ENCODE data around the gene CMTM2.
"Not testable (repeated sequence)": the region's sequence is repeated elsewhere in the genome, so short reads cannot be mapped to it uniquely, and the experiment has no call there.

Gene CMTM2

DNA sequence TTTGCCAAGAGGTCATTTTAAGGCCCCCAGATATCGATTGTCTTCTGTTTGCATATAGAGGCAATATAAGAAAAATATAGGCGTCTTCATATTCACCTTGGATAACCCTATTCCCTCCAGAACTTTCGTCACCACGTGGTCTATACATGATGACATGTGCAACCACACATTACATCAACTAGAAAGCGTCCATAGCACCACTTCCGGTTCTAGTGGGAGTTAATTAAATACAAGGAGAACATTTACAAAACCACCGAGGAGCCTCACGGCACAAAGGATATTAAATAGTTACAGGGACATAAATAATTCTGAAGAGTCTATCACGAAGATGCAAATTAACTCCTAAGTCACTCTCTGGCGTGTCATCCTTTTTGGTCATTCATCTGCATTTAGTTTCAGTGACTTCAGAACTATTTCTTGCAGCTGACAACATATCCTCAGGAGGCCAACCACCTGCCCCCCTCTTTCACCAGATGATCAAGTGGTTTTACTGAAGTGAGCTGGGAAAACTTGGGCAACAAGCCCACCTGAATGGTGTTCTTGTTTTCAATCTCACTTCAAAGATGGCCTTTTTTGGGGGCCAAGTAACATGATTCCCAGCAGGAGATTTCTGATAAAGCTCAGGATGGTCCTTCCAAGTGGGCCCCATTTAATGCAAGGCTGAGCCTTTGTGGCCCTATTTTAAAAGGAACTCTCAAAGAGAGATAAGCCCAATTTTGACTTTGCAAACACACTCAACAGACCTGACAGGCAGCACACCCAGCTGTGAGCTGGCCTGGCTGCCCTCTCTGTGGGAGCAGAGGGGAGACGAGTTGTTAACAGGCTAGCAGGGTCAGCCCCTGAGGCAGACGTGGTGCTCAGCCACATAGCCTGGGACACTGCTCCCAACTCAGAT is 40.5 kb downstream of the CMTM2 start:
- Mint-ChIP-seq H3K27me3 (ENCODE audit: low read depth) (no peaks in the 10 kb centered on the region), H3K4me1 (peaks cover 58% of the 10 kb centered on the region), H3K27ac (peak overlapping the region; percentile 45 to 78 (median 51)), H3K9me3 (no peaks in the 10 kb centered on the region), H3K36me3 (ENCODE audit: low read depth) (peaks cover 20% of the 10 kb centered on the region), H3K4me3 (peak overlapping the region in 1 of 3 experiments; percentile 29)
- TF ChIP-seq, protein P1, sequence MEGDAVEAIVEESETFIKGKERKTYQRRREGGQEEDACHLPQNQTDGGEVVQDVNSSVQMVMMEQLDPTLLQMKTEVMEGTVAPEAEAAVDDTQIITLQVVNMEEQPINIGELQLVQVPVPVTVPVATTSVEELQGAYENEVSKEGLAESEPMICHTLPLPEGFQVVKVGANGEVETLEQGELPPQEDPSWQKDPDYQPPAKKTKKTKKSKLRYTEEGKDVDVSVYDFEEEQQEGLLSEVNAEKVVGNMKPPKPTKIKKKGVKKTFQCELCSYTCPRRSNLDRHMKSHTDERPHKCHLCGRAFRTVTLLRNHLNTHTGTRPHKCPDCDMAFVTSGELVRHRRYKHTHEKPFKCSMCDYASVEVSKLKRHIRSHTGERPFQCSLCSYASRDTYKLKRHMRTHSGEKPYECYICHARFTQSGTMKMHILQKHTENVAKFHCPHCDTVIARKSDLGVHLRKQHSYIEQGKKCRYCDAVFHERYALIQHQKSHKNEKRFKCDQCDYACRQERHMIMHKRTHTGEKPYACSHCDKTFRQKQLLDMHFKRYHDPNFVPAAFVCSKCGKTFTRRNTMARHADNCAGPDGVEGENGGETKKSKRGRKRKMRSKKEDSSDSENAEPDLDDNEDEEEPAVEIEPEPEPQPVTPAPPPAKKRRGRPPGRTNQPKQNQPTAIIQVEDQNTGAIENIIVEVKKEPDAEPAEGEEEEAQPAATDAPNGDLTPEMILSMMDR (IDR thresholded peaks at IDR 0.05; ENCODE audit: unreplicated experiment in 3 of 3), result no peak

DNA sequence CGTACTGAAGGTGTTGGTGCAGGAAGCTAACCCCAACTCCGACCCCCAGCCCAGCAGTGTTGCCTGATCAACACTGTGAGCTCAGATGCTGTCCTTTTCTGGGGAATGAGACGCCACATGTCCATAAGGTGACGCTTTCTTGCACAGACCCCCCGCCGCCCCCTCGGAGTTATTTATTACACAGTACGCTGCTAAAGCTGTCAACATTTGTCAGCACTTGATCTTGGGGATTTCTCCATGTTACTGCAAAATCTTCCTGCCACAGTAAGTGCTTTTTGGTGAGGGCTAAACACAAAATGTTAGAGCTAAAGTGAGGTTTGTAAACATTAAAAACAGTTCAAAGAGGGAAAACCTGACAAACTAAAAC is 41.1 kb downstream of the CMTM2 start:
- Mint-ChIP-seq H3K27ac (peak overlapping the region in 1 of 3 experiments; percentile 51), H3K4me1 (peaks cover 58% of the 10 kb centered on the region), H3K9me3 (no peaks in the 10 kb centered on the region), H3K4me3 (no peak overlapping the region), H3K27me3 (ENCODE audit: low read depth) (no peaks in the 10 kb centered on the region), H3K36me3 (ENCODE audit: low read depth) (peaks cover 14% of the 10 kb centered on the region)
- TF ChIP-seq, protein P1 (IDR thresholded peaks at IDR 0.05; ENCODE audit: unreplicated experiment in 3 of 3), result no peak

DNA sequence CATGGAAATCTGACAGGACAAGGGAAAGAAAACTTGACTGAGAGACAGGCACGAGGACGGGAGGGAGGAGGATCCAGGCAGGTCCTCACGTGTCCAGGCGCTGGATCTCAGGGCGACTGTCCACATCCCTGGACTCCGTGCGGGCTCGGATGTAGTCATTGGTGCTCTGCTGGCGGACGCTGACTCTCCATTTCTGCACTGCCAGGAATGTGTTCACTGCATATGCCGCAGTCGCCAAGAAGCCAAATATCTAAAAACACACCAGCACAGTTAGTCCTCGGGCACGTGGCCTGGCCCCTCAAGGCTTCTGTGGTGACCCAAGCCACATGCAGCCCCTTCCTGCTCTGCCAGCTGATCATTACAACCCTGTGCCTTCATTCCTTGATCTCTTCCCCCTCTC is 42.7 kb downstream of the CMTM2 start:
- no peaks in the 10 kb centered on the region for H3K27me3 Mint-ChIP-seq (ENCODE audit: low read depth)
- TF ChIP-seq, protein P1 (IDR thresholded peaks at IDR 0.05; ENCODE audit: unreplicated experiment in 3 of 3), result no peak

DNA sequence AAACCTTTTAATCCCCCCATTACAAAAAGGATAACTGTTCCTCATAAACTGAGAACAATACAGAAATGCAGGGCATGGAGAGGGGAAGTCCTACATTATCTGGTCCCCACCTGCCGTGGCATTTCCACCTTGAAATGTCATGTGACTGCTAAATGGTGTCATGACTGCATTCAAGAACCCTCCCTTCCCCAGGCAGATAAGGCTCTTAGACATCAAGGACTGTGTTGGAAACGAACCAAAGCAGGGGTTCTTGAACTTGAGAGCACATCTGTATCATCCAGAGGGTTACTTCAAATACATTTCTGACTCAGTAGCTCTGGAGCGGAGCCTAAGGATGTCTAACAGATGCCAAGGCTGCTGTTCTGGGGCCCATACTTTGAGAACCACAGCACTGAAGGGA is 43.6 kb downstream of the CMTM2 start:
- Mint-ChIP-seq H3K27ac (peak overlapping the region; percentile 24 to 66 (median 48)), H3K4me1 (peaks cover 46% of the 10 kb centered on the region), H3K36me3 (ENCODE audit: low read depth) (peaks cover 8% of the 10 kb centered on the region), H3K27me3 (ENCODE audit: low read depth) (no peaks in the 10 kb centered on the region), H3K4me3 (no peak overlapping the region), H3K9me3 (no peaks in the 10 kb centered on the region)
- TF ChIP-seq, protein P1 (IDR thresholded peaks at IDR 0.05; ENCODE audit: unreplicated experiment in 3 of 3), result no peak

More for the DNA sequence above, 42.7 kb downstream of the CMTM2 start:
- Mint-ChIP-seq H3K36me3 (ENCODE audit: low read depth) (peaks cover 12% of the 10 kb centered on the region), H3K27ac (peak overlapping the region; percentile 25 to 63 (median 48)), H3K4me1 (peaks cover 55% of the 10 kb centered on the region), H3K9me3 (no peaks in the 10 kb centered on the region), H3K4me3 (no peak overlapping the region)

DNA sequence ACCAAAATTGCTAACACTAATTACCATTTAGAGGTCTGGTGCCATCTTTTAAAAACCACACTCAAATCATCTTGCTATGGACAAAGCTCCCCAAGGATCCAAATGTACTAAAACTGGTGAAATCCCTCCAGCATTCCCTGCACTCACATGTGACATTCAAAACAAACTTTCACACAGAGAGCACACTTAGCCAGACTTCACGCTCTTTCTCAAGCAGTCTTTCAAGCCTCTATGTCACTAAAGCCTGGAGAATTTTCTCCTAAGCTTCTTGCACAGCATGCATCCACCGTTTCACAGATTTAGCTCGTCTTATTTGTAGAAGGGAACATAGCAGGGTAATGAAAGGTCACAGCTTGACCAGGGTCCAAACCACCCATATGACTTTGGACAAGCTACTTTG is 44.5 kb downstream of the CMTM2 start:
- Mint-ChIP-seq H3K9me3 (no peaks in the 10 kb centered on the region), H3K27ac (peak overlapping the region; percentile 24 to 66 (median 48))

DNA sequence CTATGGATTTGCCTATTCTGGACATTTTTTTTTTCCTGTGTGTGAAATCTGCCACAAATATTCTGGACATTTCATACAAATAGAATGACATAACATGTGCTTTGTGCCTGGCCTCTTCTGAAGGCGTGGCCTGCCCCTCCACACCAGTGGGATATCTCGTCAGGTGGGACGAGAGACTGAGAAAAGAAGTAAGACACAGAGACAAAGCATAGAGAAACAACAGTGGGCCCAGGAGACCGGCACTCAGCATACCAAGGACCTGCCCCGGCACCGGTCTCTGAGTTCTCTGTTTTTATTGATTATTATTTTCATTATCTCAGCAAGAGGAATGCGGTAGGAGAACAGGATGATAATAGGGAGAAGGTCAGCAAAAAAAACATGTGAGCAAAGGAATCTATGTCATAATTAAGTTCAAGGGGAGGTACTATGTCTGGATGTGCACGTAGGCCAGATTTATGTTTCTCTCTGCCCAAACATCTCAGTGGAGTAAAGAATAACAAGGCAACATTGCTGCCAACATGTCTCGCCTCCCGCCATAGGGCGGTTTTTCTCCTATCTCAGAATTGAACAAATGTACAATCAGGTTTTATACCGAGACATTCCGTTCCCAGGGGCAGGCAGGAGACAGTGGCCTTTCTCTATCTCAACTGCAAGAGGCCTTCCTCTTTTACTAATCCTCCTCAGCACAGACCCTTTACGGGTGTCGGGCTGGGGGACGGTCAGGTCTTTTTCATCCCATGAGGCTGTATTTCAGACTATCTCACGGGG is 48.5 kb downstream of the CMTM2 start:
- H3K4me1 Mint-ChIP-seq, result peaks cover 12% of the 10 kb centered on the region
- peak overlapping the region in 1 of 3 experiments; percentile 6 for H3K4me3 Mint-ChIP-seq
- H3K27ac Mint-ChIP-seq, result peak overlapping the region; percentile 40 to 97 (median 79)
- H3K27me3 Mint-ChIP-seq (ENCODE audit: low read depth); H3K9me3 Mint-ChIP-seq; H3K36me3 Mint-ChIP-seq (ENCODE audit: low read depth): not testable (repeated sequence)

More for the DNA sequence above, 44.5 kb downstream of the CMTM2 start:
- Mint-ChIP-seq H3K4me1 (peaks cover 43% of the 10 kb centered on the region), H3K36me3 (ENCODE audit: low read depth) (peaks cover 6% of the 10 kb centered on the region), H3K27me3 (ENCODE audit: low read depth) (no peaks in the 10 kb centered on the region), H3K4me3 (no peak overlapping the region)
- TF ChIP-seq, protein P1 (IDR thresholded peaks at IDR 0.05; ENCODE audit: unreplicated experiment in 3 of 3), result no peak

All from nephron (organoid).